Natural killer cell (primary cell): ENCODE measurements around the gene ZNF574. TPM values are rescaled to one million over a fixed set of nuclear protein-coding genes. Genes with fewer than 3 reads are reported as not detected.

Experiments
- ATAC-seq, 3 donors: fragments of 150-1000 bp in 2 of 3; fragments of 200-7000 bp in 1 of 3; cut with Tn5 transposase; 1 replicate in 1 of 3; 2 replicates in 2 of 3; pipeline ENCODE4 v1.10.0; 2021; ENCODE audit warnings: mild to moderate bottlenecking in 2 of 3, moderate library complexity in 2 of 3
- DNase-seq, 2 donors: peaks; one replicate each; pipeline versions ENCODE4 v3.0.0 to v3.0.0-alpha.2; 2013 to 2021; ENCODE audit warnings: mixed read lengths in 1 of 2
- H3K27ac ChIP-seq: one replicate; pipeline ENCODE4 v1.5.1; 2013; ENCODE audit warnings: mild to moderate bottlenecking, low read length
- H3K27me3 ChIP-seq: one replicate; pipeline ENCODE4 v1.6.1; 2013; ENCODE audit warnings: low read length; ENCODE audit not compliant: control insufficient read depth, insufficient read depth
- H3K36me3 ChIP-seq: one replicate; pipeline ENCODE4 v1.6.1; 2013; ENCODE audit warnings: low read length; ENCODE audit not compliant: control insufficient read depth, insufficient read depth
- H3K4me1 ChIP-seq: one replicate; pipeline ENCODE4 v1.6.1; 2013; ENCODE audit warnings: low read length; ENCODE audit not compliant: control insufficient read depth, insufficient read depth
- H3K4me3 ChIP-seq: one replicate; pipeline ENCODE4 v1.5.1; 2013; ENCODE audit warnings: low read length
- H3K9me3 ChIP-seq: one replicate; pipeline ENCODE4 v1.6.1; 2013; ENCODE audit warnings: low read length; ENCODE audit not compliant: control insufficient read depth, insufficient read depth
- H3K27ac Mint-ChIP-seq, 2 donors: one replicate each; pipeline ENCODE4 v1.8.0; 2022; ENCODE audit warnings: mild to moderate bottlenecking in 2 of 2, mixed read lengths in 2 of 2, moderate library complexity in 1 of 2
- H3K27me3 Mint-ChIP-seq, 2 donors: one replicate each; pipeline ENCODE4 v1.8.0; 2022; ENCODE audit warnings: low read depth in 2 of 2, mixed read lengths in 2 of 2
- H3K36me3 Mint-ChIP-seq: one replicate; pipeline ENCODE4 v1.8.0; 2022; ENCODE audit warnings: mixed read lengths
- H3K4me1 Mint-ChIP-seq, 2 donors: one replicate each; pipeline ENCODE4 v1.8.0; 2022; ENCODE audit warnings: mixed read lengths in 2 of 2
- H3K4me3 Mint-ChIP-seq: one replicate; pipeline ENCODE4 v1.8.0; 2022; ENCODE audit warnings: mild to moderate bottlenecking, moderate library complexity, mixed read lengths
- H3K9me3 Mint-ChIP-seq, 2 donors: one replicate each; pipeline ENCODE4 v1.8.0; 2022; ENCODE audit warnings: mixed read lengths in 2 of 2
- WGBS: methylation state at CpG from one replicate; pipeline ENCODE4 v1.1.7; 2013; ENCODE audit warnings: missing lambda C conversion rate; ENCODE audit not compliant: insufficient coverage; 5-methylcytosine and 5-hydroxymethylcytosine counted together
- intact Hi-C: fragments of 100-400 bp; cut with micrococcal nuclease; formaldehyde crosslinking; loops from one replicate; pipeline ENCODE4 v1.14.2; 2022
- total RNA-seq, 4 donors: library from RNA; stranded (reverse); fragments of 120-200 nt in 1 of 4; gene quantifications; one replicate each; pipeline versions ENCODE4 v1.2.3 to v1.2.4, GENCODE V29; 2013 to 2022
- TF ChIP-seq, protein P1 (sequence below): fragments of 200-600 bp; IDR thresholded peaks from one replicate; pipeline ENCODE4 v1.8.0; 2022; ENCODE audit warnings: antibody characterized with exemption

The ZNF574 gene
- total RNA-seq, 3 donors from 2014 or later (not counting 1 experiment from before 2014, with no cell fraction given): 21.6 to 23.7 (median 23.1) TPM

DNA sequence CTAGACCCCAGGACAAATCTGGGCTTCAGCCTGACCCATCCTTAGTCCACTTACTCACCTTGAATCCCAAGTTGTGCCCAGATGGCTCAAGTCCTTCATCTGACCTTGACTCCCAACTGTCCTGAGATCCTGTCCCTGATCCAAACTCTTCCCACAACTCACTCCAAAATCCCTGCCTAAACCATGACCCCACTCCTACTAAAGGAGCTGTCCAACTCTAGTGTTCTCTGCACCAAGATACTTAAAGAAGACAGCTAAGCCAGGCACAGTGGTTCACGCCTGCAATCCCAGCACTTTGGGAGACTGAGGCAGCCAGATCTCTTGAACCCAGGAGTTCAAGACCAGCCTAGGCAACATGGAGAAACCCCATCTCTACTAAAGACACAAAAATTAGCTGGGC is 47.8 kb downstream of the ZNF574 start:
- intact Hi-C loops: no loop called here
- H3K9me3 Mint-ChIP-seq: no peaks in the 10 kb centered on the region
- DNase-seq (no peak), ATAC-seq (no peak)
- H3K4me1 ChIP-seq: peaks cover 47% of the 10 kb centered on the region
- no peaks in the 10 kb centered on the region for H3K36me3 Mint-ChIP-seq
- no peak overlapping the region for H3K4me3 ChIP-seq
- TF ChIP-seq, protein P1, sequence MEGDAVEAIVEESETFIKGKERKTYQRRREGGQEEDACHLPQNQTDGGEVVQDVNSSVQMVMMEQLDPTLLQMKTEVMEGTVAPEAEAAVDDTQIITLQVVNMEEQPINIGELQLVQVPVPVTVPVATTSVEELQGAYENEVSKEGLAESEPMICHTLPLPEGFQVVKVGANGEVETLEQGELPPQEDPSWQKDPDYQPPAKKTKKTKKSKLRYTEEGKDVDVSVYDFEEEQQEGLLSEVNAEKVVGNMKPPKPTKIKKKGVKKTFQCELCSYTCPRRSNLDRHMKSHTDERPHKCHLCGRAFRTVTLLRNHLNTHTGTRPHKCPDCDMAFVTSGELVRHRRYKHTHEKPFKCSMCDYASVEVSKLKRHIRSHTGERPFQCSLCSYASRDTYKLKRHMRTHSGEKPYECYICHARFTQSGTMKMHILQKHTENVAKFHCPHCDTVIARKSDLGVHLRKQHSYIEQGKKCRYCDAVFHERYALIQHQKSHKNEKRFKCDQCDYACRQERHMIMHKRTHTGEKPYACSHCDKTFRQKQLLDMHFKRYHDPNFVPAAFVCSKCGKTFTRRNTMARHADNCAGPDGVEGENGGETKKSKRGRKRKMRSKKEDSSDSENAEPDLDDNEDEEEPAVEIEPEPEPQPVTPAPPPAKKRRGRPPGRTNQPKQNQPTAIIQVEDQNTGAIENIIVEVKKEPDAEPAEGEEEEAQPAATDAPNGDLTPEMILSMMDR: no peak
- WGBS: 100% methylated on average over 1 of the region's 1 CpG
- H3K27me3 Mint-ChIP-seq: no peaks in the 10 kb centered on the region
- no peaks in the 10 kb centered on the region for H3K9me3 ChIP-seq
- no peak overlapping the region for H3K4me3 Mint-ChIP-seq
- H3K36me3 ChIP-seq: no peaks in the 10 kb centered on the region
- no peaks in the 10 kb centered on the region for H3K27me3 ChIP-seq
- H3K27ac Mint-ChIP-seq: peak overlapping the region in 1 of 2 donors; percentile 92
- H3K4me1 Mint-ChIP-seq: peaks cover 12 to 46% of the 10 kb centered on the region in 2 donors
- H3K27ac ChIP-seq: peak overlapping the region; percentile 86

DNA sequence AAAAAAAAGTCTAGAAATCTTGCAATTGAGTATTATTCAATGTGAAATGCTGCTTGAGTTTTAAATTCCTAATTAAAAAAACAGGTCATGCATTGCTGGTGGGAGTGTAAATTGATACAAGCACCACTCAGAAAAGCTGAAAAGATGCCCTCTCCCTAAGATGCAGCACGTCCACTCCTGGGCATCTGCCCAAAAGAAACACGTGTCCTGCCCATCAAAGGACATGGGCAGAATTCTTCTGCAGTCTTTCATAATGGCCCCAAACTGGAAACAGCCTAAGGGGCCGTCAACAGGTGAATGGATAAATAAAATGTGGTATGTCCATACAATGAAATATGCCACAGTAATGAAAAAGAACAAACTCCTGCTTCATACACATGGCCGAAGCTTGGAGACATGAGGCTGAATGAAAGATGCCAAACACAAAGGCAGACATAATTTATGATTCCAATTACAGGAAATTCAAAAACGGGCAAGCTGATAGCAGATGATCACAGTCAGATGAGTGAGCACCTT is 48.5 kb downstream of the ZNF574 start:
- no peaks in the 10 kb centered on the region for H3K36me3 ChIP-seq
- DNase-seq (no peak), ATAC-seq (no peak)
- no peaks in the 10 kb centered on the region for H3K27me3 ChIP-seq
- no peaks in the 10 kb centered on the region for H3K9me3 Mint-ChIP-seq
- no peaks in the 10 kb centered on the region for H3K9me3 ChIP-seq
- H3K27ac ChIP-seq: no peak overlapping the region
- H3K27ac Mint-ChIP-seq: no peak overlapping the region
- TF ChIP-seq, protein P1: no peak
- H3K4me1 ChIP-seq: peaks cover 51% of the 10 kb centered on the region
- peaks cover 12 to 51% of the 10 kb centered on the region in 2 donors for H3K4me1 Mint-ChIP-seq
- H3K4me3 Mint-ChIP-seq: no peak overlapping the region
- intact Hi-C loops: no loop called here
- WGBS: 96% methylated on average over 5 of the region's 5 CpGs
- no peaks in the 10 kb centered on the region for H3K27me3 Mint-ChIP-seq
- H3K4me3 ChIP-seq: no peak overlapping the region
- H3K36me3 Mint-ChIP-seq: no peaks in the 10 kb centered on the region

DNA sequence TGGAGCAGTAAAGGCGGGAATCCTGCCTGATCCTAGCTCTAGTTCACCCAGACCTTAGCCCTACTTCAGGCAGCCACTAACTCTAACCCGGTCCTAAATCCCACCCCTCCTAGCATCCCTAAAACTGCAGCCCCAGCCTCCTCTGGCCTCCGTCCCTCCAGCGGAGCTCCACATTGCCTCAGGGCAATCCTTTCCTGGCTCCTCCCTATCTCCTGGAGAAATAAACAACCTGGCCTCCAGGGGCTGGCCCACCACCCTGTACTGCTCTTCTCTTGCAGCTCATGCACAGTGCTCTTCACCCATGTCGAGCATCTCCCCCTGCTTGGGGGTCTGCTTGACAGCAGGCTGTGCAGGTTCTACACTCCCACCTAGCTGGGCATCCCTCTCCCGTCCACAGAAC is 49.6 kb downstream of the ZNF574 start:
- H3K27ac Mint-ChIP-seq: no peak overlapping the region
- TF ChIP-seq, protein P1: no peak
- no peak overlapping the region for H3K27ac ChIP-seq
- WGBS: 98% methylated on average over 6 of the region's 6 CpGs
- H3K27me3 ChIP-seq: no peaks in the 10 kb centered on the region
- intact Hi-C loops: no loop called here
- DNase-seq (no peak), ATAC-seq (no peak)
- H3K9me3 Mint-ChIP-seq: no peaks in the 10 kb centered on the region
- H3K4me3 ChIP-seq: no peak overlapping the region
- H3K36me3 ChIP-seq: no peaks in the 10 kb centered on the region
- H3K4me3 Mint-ChIP-seq: no peak overlapping the region
- H3K9me3 ChIP-seq: no peaks in the 10 kb centered on the region
- H3K4me1 ChIP-seq: peaks cover 61% of the 10 kb centered on the region
- no peaks in the 10 kb centered on the region for H3K36me3 Mint-ChIP-seq
- H3K4me1 Mint-ChIP-seq: peaks cover 21 to 62% of the 10 kb centered on the region in 2 donors
- H3K27me3 Mint-ChIP-seq: no peaks in the 10 kb centered on the region

- no peak overlapping the region for H3K4me3 Mint-ChIP-seq
- H3K9me3 ChIP-seq: no peaks in the 10 kb centered on the region
- H3K27ac ChIP-seq: no peak overlapping the region
- 78% methylated on average over 5 of the region's 5 CpGs for WGBS
- no peaks in the 10 kb centered on the region for H3K27me3 Mint-ChIP-seq
- no peaks in the 10 kb centered on the region for H3K36me3 ChIP-seq
- H3K4me3 ChIP-seq: no peak overlapping the region
- H3K9me3 Mint-ChIP-seq: no peaks in the 10 kb centered on the region
- peaks cover 62% of the 10 kb centered on the region for H3K4me1 ChIP-seq
- DNase-seq (no peak), ATAC-seq (no peak)
- intact Hi-C loops: no loop called here
- no peak overlapping the region for H3K27ac Mint-ChIP-seq
- peaks cover 29 to 65% of the 10 kb centered on the region in 2 donors for H3K4me1 Mint-ChIP-seq
- TF ChIP-seq, protein P1: no peak
- H3K36me3 Mint-ChIP-seq: no peaks in the 10 kb centered on the region
- no peaks in the 10 kb centered on the region for H3K27me3 ChIP-seq
Measured at GRCh38 chr19:42126574-42126973, 50.6 kb downstream of the ZNF574 start.
